HepG2 (cell line): ENCODE measurements around the gene H6PD. TPM values are rescaled to one million over a fixed set of nuclear protein-coding genes. Genes with fewer than 3 reads are reported as not detected.

Experiments
- ATAC-seq: fragments of 200-7000 bp; cut with Tn5 transposase; 3 replicates; pipeline ENCODE4 v1.9.1; 2020; ENCODE audit warnings: mild to moderate bottlenecking, moderate library complexity
- BruUV-seq: library from RNA; stranded (reverse); fragments of 400-500 nt; replicated peaks from 2 replicates; lab custom pipeline; 2021; lab: Mats Ljungman, UMichigan
- CTCF ChIA-PET: fragments of 300-600 bp; formaldehyde crosslinking; extraction: SDS; loops from one replicate; lab custom pipeline; 2021; ENCODE audit warnings: low total read pairs, inconsistent platforms, low intra/inter-chr PET ratio; lab: Yijun Ruan, JAX
- POLR2A ChIA-PET: fragments of 350-600 bp; sonication (Branson Sonifier 250); formaldehyde crosslinking; loops from one replicate; lab custom pipeline; 2020; ENCODE audit warnings: antibody characterized with exemption, inconsistent platforms; lab: Yijun Ruan, JAX
- DNase-seq: peaks from one replicate; pipeline ENCODE4 v3.0.0-alpha.2; 2015; ENCODE audit warnings: low spot score
- FAIRE-seq: peaks from 3 replicates; lab custom pipeline; 2011; peaks lifted over from hg19 to GRCh38; lab: Jason Lieb, UNC
- H2AFZ ChIP-seq: one replicate; pipeline ENCODE4 v1.6.1; 2011; ENCODE audit warnings: low read length, inconsistent platforms
- H3K27ac ChIP-seq: fragments of 300-600 bp; 3 replicates; pipeline ENCODE4 v1.8.0; 2011; ENCODE audit warnings: mixed run types, mild to moderate bottlenecking, mixed read lengths, low read length, inconsistent platforms; ENCODE audit not compliant: insufficient read depth; ENCODE audit errors: extremely low read length
- H3K27me3 ChIP-seq, 2 experiments: fragments of 200-600 bp in 1 of 2; 2 replicates in 1 of 2; 3 replicates in 1 of 2; pipeline versions ENCODE4 v1.6.0 to v1.8.0; 2011; ENCODE audit warnings: low read length in 2 of 2, mild to moderate bottlenecking in 2 of 2, moderate library complexity in 2 of 2, inconsistent platforms in 1 of 2; ENCODE audit not compliant: insufficient read depth in 2 of 2, control insufficient read depth in 1 of 2
- H3K36me3 ChIP-seq, 2 experiments: fragments of 200-600 bp in 1 of 2; replicated peaks in 1 of 2; 2 replicates in 1 of 2; 3 replicates in 1 of 2; pipeline versions ENCODE4 v1.5.1 to v1.8.0; 2011; ENCODE audit warnings: low read length in 2 of 2, inconsistent platforms in 1 of 2; ENCODE audit not compliant: insufficient read depth in 2 of 2, control insufficient read depth in 1 of 2
- H3K4me1 ChIP-seq: 2 replicates; pipeline ENCODE4 v1.5.1; 2012; ENCODE audit warnings: low read length, inconsistent platforms; ENCODE audit not compliant: insufficient read depth
- H3K4me2 ChIP-seq: 2 replicates; pipeline ENCODE4 v1.6.0; 2011; ENCODE audit warnings: low read depth, low read length, inconsistent platforms
- H3K4me3 ChIP-seq, 3 experiments: fragments of 200-600 bp in 1 of 3; sonication (generic), shearing (Covaris generic) in 1 of 3; replicated peaks in 1 of 3; 2 replicates each; pipeline ENCODE4 v1.5.1; 2011 to 2016; ENCODE audit warnings: low read length in 3 of 3, inconsistent platforms in 2 of 3, low read depth in 2 of 3, mild to moderate bottlenecking in 2 of 3, control low read depth in 1 of 3, mixed read lengths in 1 of 3; ENCODE audit not compliant: insufficient read depth in 1 of 3
- H3K79me2 ChIP-seq: one replicate; pipeline ENCODE4 v1.6.1; 2011; ENCODE audit warnings: low read length, inconsistent platforms; ENCODE audit not compliant: insufficient read depth
- H3K9ac ChIP-seq: 2 replicates; pipeline ENCODE4 v1.6.0; 2011; ENCODE audit warnings: mild to moderate bottlenecking, low read depth, low read length, inconsistent platforms; ENCODE audit not compliant: insufficient read depth
- H3K9me3 ChIP-seq: 2 replicates; pipeline ENCODE4 v1.5.1; 2012; ENCODE audit warnings: mild to moderate bottlenecking, low read length
- H4K20me1 ChIP-seq: 2 replicates; pipeline ENCODE4 v1.6.0; 2011; ENCODE audit warnings: inconsistent platforms, mild to moderate bottlenecking, low read length, moderate library complexity; ENCODE audit not compliant: insufficient read depth
- MTF1 ChIP-seq: sonication (generic); formaldehyde crosslinking; IDR thresholded peaks from 2 replicates; pipeline ENCODE4 v1.5.0; 2020; ENCODE audit warnings: missing genetic modification reagents
- NONO ChIP-seq, 2 experiments: fragments of 450-650 bp in 1 of 2; sonication (generic) in 1 of 2; formaldehyde crosslinking in 1 of 2; IDR thresholded peaks in 1 of 2; conservative IDR thresholded peaks in 1 of 2; 2 replicates each; pipeline versions ENCODE4 v1.6.1 to v1.8.0; 2017 to 2022; ENCODE audit warnings: mild to moderate bottlenecking in 1 of 2, missing genetic modification reagents in 1 of 2, moderate library complexity in 1 of 2
- PPARG ChIP-seq: conservative IDR thresholded peaks from 2 replicates; pipeline ENCODE4 v1.6.1; 2016; ENCODE audit warnings: missing biosample characterization, missing genetic modification reagents
- PTBP1 ChIP-seq: fragments of 200-400 bp; formaldehyde crosslinking; IDR thresholded peaks from 2 replicates; pipeline ENCODE4 v1.6.1; 2018; ENCODE audit warnings: low read length, low read depth; ENCODE audit not compliant: poor library complexity, severe bottlenecking
- SCMH1 ChIP-seq: sonication (generic); formaldehyde crosslinking; IDR thresholded peaks from 2 replicates; pipeline ENCODE4 v1.9.0; 2021; ENCODE audit warnings: missing genetic modification reagents, mild to moderate bottlenecking, borderline replicate concordance
- ZFP91 ChIP-seq: sonication (generic); formaldehyde crosslinking; IDR thresholded peaks from 2 replicates; pipeline ENCODE4 v1.9.0; 2022; ENCODE audit warnings: missing genetic modification reagents, mild to moderate bottlenecking, borderline replicate concordance
- ZNF34 ChIP-seq: sonication (generic); formaldehyde crosslinking; IDR thresholded peaks from 2 replicates; pipeline ENCODE4 v1.4.0; 2020; ENCODE audit warnings: mild to moderate bottlenecking, missing genetic modification reagents, borderline replicate concordance
- ZNF343 ChIP-seq: sonication (generic); formaldehyde crosslinking; IDR thresholded peaks from 2 replicates; pipeline ENCODE4 v1.4.0; 2020; ENCODE audit warnings: mild to moderate bottlenecking, missing genetic modification reagents
- WGBS: methylation state at CpG from one replicate; pipeline ENCODE4 v1.1.6; 2017; ENCODE audit warnings: low lambda C conversion rate; 5-methylcytosine and 5-hydroxymethylcytosine counted together
- in situ Hi-C: cut with HindIII; loops from 2 replicates; pipeline ENCODE4 v1.10.0; 2017; ENCODE audit warnings: low pct_unique_long_range_greater_than_20kb; ENCODE audit not compliant: extremely low pct_ligation_motif_present
- intact Hi-C: fragments of 100-400 bp; cut with micrococcal nuclease; formaldehyde crosslinking; loops from one replicate; pipeline ENCODE4 v1.10.0; 2022; ENCODE audit not compliant: unreplicated experiment
- polyA plus RNA-seq, 8 experiments: library from polyadenylated mRNA; depleted of rRNA in 3 of 8; stranded (reverse) in 7 of 8; unstranded in 1 of 8; fragments of >200 nt; fragmentation: Illumina TruSeq in 4 of 8; extraction: Trizol in 4 of 8; gene quantifications; 2 replicates each; pipeline versions ENCODE4 v1.2.1 to v1.2.3, GENCODE V29; 2011 to 2016; ENCODE audit warnings: low read depth in 4 of 8, missing spikeins in 1 of 8, mixed read lengths in 1 of 8; ENCODE audit not compliant: insufficient read depth in 1 of 8
- total RNA-seq, 5 experiments: library from RNA; depleted of rRNA; stranded (reverse); fragments of >200 nt; fragmentation: Illumina TruSeq; extraction: Trizol; gene quantifications; 2 replicates each; pipeline ENCODE4 v1.2.3, GENCODE V29; 2016; ENCODE audit warnings: low read depth in 1 of 5
- TF ChIP-seq, protein P1 (sequence below): sonication (generic); formaldehyde crosslinking; IDR thresholded peaks from 2 replicates; pipeline ENCODE4 v1.5.0; 2020; ENCODE audit warnings: missing genetic modification reagents
- TF ChIP-seq, protein P2 (sequence below): sonication (generic); formaldehyde crosslinking; IDR thresholded peaks from 2 replicates; pipeline ENCODE4 v1.5.0; 2020; ENCODE audit warnings: missing genetic modification reagents, mild to moderate bottlenecking, borderline replicate concordance

Gene H6PD
- total and polyA plus RNA-seq, 2 of the 13 experiments (the other 11 are each of a cell fraction or from before 2014, with no cell fraction given) = 9.3 to 14.1 TPM

- WGBS = 98% methylated on average over 9 of the region's 12 CpGs
- no peaks in the 10 kb centered on the region; the same call in 1 of the 2 replicates for H3K4me1 ChIP-seq
- TF ChIP-seq PTBP1 = no peak
- TF ChIP-seq NONO (IDR thresholded peaks at IDR 0.05) = no peak
- no peak for TF ChIP-seq NONO (CRISPR knock-in tag; conservative IDR thresholded peaks at IDR 0.05)
- no peak for TF ChIP-seq SCMH1 (CRISPR knock-in tag)
- TF ChIP-seq ZFP91 (CRISPR knock-in tag) = no peak
- TF ChIP-seq, protein P1, sequence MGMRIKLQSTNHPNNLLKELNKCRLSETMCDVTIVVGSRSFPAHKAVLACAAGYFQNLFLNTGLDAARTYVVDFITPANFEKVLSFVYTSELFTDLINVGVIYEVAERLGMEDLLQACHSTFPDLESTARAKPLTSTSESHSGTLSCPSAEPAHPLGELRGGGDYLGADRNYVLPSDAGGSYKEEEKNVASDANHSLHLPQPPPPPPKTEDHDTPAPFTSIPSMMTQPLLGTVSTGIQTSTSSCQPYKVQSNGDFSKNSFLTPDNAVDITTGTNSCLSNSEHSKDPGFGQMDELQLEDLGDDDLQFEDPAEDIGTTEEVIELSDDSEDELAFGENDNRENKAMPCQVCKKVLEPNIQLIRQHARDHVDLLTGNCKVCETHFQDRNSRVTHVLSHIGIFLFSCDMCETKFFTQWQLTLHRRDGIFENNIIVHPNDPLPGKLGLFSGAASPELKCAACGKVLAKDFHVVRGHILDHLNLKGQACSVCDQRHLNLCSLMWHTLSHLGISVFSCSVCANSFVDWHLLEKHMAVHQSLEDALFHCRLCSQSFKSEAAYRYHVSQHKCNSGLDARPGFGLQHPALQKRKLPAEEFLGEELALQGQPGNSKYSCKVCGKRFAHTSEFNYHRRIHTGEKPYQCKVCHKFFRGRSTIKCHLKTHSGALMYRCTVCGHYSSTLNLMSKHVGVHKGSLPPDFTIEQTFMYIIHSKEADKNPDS = no peak
- TF ChIP-seq, protein P2, sequence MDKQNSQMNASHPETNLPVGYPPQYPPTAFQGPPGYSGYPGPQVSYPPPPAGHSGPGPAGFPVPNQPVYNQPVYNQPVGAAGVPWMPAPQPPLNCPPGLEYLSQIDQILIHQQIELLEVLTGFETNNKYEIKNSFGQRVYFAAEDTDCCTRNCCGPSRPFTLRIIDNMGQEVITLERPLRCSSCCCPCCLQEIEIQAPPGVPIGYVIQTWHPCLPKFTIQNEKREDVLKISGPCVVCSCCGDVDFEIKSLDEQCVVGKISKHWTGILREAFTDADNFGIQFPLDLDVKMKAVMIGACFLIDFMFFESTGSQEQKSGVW (CRISPR knock-in tag) = no peak
- TF ChIP-seq MTF1 (CRISPR knock-in tag) = no peak
- no peak for TF ChIP-seq PPARG
- no peak for TF ChIP-seq ZNF34
- no peak for TF ChIP-seq ZNF343 (CRISPR knock-in tag)
- TF ChIP-seq, all 625 proteins: peak for 0
- no peaks in the 10 kb centered on the region for H4K20me1 ChIP-seq
- H3K4me2 ChIP-seq = no peak overlapping the region
- in situ Hi-C loops (no loop called here), intact Hi-C loops (loop anchor here (2.0 kb wide), 1 partner anchor 23 kb away; no protein-coding TSS in a partner anchor)
- no peak overlapping the region for H2AFZ ChIP-seq
- BruUV-seq = no TSS peak
- no peak overlapping the region for H3K4me3 ChIP-seq
- no peaks in the 10 kb centered on the region for H3K9me3 ChIP-seq
- H3K36me3 ChIP-seq = peaks cover 2 to 9% of the 10 kb centered on the region in 2 experiments; a peak in 2 of 5 replicates
- ChIA-PET POLR2A (no interaction called here), CTCF (interaction anchor here (2.3 to 3.7 kb wide), 2 partner anchors 189 to 225 kb away, joined by 17 to 28 read pairs; no protein-coding TSS in a partner anchor)
- H3K79me2 ChIP-seq = no peaks in the 10 kb centered on the region
- DNase-seq (no peak), ATAC-seq (no peak), FAIRE-seq (no peak)
- H3K9ac ChIP-seq = no peak overlapping the region
- no peak overlapping the region for H3K27ac ChIP-seq
- H3K27me3 ChIP-seq = no peaks in the 10 kb centered on the region
These were observed 31.4 kb downstream of the H6PD start for GRCh38 chr1:9265968-9266367.
